Bone marrow (tissue), 2 donors: ENCODE measurements around the gene PRLR.
"Not testable (repeated sequence)": the region's sequence is repeated elsewhere in the genome, so short reads cannot be mapped to it uniquely, and the experiment has no call there.

Experiments used
- DNase-seq, 2 donors: peaks; one replicate each; lab custom pipeline; 2025; lab: John Stamatoyannopoulos, UW

The PRLR gene

DNA sequence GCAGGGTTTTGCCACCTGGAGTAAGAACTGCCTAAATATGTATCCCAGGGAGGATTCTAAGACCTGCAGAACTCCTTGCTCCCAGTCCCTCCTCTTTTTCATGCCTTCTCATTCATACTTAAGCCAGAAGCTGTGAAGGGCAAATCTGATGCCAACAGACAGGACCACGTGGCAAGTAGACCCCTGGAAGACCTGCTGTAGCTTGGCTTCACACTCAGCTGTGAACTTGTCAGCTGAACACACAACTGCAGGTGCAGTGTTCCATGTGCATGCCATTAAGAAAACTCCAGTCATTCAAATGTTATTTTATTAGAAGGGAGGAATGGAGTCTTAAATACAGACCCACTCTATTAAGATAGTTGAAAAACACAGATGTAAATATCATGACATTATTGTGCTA is 103.3 kb downstream of the PRLR start:
- DNase-seq, result no peak

DNA sequence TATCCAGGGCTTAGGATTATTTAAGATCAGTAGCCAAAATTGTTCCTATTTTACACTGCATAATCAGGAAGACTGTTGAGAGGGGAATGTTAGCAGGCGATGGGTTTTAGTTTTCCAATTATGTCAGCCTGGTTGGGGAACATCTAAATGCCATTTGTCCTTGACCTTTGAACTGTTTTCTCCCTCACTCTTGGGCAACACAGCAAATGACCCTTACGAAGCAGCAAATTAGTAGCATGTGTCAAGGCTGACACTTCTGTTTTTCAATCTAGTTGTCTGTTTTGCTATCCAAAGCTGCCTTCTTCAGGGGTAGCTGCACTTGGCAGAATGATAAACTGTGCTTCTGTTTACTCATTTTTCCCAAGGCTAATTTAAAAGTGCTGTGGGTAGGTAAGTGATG is 104.5 kb downstream of the PRLR start:
- no peak for DNase-seq

DNA sequence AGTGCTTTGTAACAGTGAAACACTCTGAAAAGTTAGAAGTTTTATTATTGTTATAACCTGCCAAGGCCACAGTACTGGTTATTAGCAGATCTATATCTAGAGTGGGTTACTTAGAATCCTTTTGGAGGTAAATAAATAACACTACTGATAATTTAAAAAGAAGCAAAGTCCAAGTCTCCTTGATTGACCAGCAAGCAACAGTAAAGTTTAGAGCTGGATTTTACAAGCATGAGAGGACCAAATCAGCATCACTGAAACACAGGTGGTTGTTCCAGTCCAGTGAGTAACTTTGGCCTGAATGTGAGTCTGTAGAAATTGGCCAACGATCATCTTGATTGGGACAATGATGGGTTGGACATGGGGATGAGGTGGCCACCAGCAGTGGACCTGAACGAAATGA is 105.4 kb downstream of the PRLR start:
- DNase-seq, result no peak

DNA sequence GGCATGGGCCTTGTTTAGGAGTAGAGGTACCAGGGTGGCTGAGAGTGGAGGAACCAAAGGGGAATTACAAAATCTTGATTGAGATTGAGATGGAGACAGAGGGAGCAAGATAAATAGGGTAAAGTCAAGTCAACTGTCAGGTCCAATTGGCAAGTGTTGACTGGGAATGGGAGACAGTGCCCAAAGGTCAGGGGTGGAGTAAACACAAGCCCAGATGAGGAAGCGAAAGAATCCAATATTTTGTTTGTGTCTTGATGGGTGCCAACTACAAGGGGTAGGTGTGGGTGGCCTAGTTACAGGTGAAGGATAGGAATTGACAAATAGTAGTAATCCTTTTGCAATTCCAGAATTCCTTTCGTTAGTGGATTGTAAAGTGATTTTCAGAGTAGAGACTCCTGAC is 107.5 kb downstream of the PRLR start:
- DNase-seq, result no peak

DNA sequence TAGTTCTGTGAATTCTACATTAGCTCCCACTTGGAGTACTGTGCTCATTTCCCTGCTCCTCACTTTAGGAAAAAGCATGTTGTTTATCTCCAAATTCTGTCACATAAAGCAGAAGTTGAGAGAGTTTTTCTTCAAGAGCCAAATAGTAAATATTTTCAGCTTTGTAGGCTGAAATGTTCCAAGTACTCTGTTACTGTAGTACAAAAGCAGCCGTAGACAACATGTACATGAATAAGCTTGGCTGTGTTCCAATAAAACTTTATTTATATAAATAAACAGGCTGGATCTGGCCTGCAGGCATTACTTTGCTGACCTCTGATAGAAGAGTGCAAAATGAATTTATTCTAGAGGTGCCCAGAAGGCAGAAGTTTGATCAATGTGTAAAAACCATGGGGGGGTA is 109.6 kb downstream of the PRLR start:
- no peak for DNase-seq

DNA sequence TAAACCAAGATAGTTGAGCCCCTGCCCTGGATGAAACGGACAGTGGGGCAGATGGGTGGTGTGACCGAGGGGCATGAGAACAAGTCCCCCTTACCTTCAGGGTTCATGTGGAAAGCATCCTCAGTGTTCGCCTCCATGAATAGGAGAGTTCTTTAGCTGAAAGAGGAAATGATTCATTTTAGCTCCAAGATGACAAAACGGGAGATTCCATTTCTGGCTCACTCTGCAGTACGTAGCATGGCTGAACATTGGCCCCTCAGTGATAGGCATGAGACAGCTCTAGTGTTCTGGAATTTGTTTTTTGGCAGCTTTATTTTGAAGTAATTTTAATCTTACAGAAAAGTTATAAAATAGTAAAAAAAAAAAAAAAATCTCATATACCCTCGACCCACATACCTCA is 112.3 kb downstream of the PRLR start:
- DNase-seq, result no peak

DNA sequence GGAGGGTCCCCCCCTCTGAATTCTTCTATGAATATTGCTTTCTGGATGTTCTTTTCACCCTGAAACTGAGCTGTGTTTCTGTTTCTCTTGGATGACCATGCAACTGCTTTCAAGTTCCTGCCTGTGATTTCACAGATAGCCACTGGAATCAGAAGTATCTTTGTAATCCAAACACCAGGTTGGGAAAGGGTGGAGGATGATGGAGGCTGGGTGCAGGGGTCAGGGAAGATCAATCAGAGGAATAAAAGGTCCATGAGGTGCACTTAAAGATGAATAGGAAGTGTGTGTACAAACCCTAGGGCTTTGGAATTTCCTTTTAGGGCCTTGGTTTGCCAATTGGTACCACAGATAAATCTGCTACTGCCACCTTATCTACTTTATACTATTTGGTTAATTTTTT is 114.4 kb downstream of the PRLR start:
- no peak for DNase-seq

DNA sequence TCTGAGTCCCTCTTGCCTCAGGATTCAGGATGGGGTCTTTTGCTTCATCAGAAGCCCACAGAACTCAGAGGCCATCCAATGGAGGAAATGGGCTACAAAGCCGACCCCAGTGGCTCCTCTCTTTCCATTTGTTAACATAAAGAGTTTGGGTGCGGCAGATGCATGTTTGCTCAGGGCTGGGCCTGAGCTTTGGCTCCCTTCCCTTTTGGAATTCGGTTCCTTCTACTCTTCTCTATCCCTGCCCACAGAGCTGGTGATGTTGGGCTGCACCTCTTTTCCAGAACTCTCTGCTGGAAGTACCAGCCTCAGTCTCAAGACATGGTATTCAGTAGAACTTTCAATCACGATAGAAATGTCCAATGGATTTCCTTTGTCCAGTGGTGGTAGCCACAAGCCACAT is 115.6 kb downstream of the PRLR start:
- DNase-seq, result no peak

DNA sequence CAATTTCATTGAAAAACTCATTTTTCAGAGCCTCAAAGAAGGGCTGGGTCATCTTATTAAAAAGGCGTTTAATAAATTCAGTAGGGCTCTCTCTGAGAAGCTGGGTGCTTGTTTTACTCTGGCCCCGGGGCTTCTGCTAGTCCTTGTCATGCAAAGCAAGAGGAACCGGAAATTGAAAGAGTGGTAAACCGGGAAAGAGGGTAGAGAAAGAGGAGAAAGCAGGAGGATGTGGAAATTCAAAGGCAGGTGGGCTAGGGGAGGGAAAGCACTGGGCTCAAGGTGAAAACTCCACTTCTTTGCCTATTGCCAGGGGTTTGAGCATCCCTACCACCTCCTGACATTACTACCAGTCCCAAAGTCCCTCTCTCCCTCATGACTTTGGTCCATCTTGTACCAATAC is 118.0 kb downstream of the PRLR start:
- no peak for DNase-seq

DNA sequence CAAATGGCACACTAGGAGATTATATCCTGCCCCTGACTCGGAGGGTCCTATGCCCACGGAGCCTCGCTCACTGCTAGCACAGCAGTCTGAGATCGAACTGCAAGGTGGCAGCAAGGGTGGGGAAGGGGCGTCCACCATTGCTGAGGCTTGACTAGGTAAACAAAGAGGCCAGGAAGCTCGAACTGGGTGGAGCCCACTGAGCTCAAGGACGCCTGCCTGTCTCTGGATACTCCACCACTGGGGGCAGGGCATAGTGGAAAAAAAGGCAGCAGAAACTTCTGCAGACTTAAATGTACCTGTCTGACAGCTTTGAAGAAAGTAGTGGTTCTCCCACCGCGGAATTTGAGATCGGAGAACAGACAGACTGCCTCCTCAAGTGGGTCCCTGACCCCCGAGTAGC is 125.7 kb downstream of the PRLR start:
- not testable (repeated sequence) for DNase-seq

DNA sequence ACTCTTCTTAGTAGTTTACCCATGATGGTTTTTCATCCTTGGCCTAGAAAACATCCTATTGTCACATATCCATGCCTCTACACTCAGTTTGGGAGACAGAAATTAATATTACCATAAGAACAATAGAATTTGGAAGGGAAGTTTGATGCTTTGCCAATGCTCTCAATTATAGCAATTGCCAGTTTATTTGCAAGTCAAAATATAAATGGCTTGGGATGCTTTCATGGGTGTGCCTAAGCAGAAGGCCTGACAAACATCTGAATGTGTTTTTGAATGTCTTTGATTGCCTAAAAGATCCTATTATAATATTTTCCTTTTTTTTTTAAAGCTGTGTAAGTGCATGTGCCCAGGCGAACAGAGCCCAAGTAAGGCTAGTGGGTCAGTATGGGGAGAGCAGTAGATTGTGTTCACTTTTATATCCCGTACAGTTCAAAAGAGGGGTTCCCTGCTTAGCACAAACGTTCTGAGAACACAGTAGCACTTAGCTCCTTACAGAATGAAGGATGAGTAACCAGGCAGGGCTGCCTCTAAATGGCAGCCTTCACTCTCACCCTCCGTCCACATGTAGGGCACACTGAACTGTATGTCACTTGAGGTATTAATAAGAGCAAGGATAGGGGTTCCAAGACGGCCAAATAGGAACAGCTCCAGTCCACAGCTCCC is 126.5 kb downstream of the PRLR start:
- DNase-seq, result no peak

DNA sequence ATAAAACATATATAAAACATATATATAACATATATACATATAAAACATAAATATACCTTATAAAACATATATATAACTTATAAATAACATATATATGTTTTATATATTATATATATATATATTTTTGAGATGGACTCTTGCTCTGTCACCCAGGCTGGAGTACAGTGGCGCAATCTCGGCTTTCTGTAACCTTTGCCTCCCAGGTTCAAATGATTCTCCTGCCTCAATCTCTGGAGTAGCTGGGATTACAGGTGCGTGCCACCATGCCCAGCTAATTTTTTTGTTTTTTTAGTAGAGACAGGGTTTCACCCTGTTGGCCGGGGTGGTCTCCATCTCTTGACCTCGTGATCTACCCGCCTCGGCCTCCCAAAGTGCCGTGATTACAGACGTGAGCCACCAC is 128.6 kb downstream of the PRLR start:
- not testable (repeated sequence) for DNase-seq

DNA sequence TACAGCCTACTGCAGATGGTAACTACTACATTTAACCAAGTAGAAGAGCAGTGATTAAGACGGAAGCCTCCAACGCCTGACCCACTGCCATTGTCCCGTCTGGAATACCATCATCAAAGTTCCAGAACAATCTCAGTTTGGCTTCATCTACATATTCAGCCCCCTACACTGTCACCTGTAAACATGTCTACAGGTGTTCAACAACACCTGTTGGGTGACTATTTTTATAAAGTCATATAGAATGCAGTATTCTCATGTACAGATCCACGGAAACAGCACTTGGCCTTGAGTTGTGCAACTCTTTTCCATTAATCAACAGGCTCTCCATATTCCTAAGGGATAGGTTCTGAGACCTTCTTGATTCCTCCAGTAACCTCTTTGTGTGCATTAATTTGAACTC is 129.3 kb downstream of the PRLR start:
- no peak for DNase-seq

DNA sequence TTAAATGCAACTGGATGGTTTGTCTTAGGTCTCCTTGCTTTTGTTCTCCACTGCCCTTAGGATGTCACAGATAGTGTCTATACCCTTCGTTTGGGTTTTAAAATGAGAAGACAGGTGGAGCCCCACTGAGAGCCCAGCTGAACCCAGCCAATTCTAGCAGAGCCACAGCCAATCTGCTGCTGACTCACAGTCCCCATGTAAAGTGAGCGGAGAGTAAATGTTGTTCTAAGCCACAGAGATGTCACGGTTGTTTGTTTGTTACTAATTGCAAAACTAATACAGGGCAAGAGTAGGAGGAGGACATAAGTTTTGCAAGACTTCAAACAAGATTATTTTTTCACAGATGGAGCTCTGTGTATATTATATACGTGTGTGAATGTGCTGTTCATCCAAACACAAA is 132.1 kb downstream of the PRLR start:
- no peak for DNase-seq

DNA sequence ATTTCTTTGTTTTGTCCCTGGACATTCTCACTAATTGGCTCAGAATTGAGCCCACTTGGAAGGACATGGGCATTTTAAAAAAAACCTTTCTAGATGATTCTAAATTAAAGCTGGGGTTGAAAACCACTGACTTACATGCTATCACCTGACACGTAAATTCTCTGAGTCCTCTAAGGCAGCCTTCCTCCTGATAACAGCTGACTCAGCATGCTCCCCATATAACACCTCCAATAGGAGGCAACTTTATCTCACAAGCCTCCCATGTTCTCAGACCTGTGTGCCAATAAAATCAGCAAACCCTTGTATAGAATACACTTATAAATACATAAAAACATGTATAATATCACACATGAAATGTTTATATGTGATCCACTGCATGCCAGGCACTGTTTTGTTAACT is 133.4 kb downstream of the PRLR start:
- DNase-seq, result no peak

DNA sequence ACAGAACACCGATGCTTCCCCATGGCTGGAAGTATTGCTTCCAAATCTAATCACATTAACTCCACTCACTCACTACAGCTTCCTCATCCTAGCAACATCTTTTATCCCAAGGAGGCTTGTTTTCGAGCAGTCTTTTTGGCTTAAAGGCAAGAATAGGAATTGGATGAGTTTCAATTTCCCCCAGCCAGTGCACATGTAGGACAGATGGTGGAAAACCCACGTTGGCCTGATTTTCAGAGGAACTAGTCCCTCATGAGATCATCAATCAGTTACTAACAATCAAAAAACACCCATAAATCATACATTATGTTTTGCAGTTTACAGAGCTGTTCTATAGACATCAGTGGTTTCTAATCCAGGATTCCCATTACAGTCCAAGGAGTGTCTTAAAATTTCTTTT is 134.1 kb downstream of the PRLR start:
- DNase-seq, result no peak

DNA sequence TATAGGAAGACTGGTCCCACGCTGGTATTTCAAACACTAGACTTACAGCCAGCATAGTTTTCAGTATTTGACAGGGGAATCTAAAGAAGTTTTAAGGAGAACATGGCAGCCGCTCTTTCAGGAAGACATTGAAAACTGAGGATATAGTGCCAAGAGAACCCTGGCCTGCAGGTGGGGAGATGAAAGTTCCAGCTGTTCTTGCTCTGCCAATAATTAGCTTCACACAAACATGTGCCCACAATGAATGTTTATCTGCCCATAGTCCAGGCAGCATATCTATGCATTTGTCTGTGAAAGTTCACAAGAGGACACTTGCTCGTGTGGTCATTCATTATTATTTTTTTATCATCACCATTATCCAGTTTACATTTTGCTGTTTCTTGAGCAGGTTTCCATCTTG is 134.9 kb downstream of the PRLR start:
- DNase-seq, result no peak

DNA sequence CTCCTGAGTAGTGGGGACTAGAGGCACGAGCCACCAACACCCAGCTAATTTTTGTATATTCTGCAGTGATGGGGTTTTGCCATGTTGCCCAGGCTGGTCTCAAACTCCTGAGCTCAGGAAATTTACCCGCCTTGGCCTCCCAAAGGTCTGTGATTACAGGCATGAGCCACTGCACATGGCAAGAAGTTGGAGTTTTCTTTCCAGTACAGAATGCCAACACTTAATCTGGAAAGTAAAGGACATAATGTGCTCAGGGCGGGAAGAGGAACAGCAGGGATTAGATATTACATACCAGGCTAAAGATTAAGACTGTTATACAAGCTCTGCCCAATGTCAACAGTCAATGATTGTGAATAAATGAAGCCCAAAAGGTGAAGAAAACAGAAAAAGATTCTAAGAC is 135.3 kb downstream of the PRLR start:
- DNase-seq, result no peak

DNA sequence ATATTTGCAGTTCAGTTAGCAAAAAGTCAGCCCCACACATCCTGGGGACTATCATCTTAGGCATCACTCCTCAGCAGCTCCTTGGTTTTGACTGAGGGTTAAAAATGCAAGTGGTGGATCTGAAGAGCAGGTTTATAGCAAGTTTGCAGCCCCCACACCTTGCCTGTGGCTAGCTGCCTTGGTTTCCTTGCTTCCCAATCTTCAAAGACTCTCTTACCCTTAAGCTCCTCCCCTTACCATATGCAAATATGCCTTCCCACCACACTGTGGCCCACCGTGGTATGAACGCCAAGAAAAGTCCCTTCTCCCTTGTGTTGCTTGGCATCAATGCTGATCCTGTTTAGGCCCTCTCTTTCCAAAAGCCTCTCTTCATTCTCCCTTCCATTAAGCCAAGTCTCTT is 137.6 kb downstream of the PRLR start:
- no peak for DNase-seq

DNA sequence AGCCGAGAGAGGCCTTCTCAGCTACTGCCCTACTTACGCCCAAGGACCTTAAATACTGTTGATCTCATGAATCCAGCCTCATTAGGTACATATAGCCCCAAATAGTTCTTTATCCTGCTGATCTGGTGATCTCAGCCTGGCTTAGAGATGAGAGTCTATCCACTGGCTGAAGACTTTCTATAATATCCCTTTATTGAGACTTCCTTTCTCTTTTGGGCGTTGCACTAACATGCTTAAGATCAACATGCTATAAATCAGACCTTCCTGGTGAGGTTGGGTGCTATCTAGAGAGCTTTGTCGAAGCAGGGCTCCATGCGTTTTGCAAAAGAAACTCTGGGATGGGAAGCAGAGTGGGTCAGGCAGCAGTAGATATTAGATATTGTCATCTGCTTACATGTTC is 138.6 kb downstream of the PRLR start:
- DNase-seq, result no peak

DNA sequence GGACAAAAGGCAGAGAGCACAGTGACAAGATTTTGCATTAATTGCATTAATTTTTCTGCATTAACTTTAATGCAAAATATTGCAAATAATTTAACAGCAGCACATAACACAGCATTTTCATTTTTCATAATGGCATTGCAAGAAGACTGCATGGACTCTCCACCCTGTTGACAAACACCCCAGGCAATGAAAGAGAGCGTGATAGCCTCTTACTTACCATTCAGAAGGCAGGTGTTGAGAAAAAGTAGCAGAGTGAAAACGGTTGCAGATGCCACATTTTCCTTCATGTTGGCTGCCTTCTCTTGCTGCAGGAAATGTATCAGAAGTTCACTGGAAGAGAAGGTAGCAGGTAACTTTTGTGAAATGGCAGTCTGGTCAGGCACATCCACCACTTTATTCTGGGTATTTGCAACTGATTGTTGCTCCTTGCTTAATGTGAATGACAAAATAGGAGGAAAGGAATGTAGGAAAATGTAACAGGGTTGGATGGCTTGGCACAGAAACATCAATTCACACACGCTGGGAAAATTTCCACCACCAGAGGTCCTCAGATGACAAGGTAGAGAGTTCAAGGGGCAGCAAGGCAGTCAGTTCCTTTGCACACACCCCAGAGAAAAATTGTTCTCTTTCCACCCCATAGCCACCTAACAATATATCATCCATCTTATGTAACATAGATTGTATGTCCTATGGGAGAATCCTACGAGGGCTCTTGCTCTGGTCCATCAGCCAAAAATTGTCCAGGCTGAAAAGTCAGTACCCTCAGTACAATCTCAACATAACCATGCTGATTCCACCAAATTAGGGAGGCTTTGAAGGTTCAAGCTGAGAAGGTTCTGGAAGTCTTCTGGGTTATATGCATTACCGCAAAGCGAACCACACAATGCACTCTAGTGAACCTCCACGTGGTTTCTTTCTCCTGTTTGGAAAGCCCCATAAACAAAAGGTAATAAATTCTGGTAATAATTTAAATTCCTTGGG is 140.7 kb downstream of the PRLR start:
- peak; percentile 1 to 6 for DNase-seq

DNA sequence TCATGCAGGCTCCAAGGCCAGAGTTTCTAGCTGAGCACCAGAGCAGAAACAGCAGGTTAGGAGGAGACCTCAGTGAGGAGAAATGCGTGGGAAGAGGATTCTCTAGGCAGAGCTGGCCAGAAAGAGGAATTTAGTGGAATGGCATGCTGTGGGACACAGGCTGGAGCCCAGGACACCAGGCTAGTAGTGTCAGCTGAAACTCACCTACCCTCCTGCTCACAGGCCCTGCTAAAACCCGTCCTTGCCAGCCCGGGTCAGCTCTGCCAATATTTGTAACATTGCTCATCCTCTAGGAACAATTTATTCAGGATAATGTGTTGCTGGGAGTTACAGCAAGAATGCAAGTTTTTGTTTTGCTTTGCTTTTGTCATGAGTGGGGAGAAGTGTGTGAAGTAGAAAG is 142.3 kb downstream of the PRLR start:
- no peak for DNase-seq

DNA sequence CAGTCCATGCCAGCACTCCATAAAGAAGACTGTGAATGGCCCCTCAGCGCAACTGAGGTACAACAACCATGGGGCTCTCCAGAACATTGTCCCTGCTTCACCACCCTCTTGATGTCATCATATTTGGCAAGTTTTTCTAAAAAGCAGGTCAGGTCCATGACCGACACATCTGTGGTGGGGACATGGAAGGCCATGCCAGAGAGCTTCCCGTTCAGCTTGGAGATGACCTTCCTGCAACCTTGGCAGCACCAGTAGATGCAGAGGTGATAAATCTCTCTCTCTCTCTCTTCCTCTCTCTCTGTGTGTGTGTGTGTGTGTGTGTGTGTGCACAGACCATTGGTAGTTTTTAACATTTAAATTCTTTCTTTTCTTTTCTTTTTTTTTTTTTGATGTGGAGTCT is 147.1 kb downstream of the PRLR start:
- no peak for DNase-seq

DNA sequence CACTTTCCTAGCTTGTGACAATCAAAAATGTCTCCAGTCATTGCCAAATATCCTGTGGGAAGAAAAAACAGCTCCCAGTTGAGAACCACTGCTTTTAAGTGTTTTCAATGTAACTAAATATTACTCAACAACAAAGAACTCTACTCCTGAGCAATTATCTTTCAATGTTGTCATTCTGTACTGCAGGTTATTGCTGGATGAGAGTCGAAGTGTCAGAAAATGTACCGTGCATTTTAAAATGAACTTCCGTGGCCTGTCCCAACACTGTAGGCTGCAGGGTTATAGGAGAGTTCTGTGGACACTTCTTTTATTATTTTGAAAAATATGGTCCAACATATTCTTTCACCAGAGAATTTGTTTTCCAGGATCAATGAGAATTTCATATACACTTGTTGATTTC is 147.8 kb downstream of the PRLR start:
- DNase-seq, result no peak
